ENCODE measurements around the gene ENPP5.

- TF ChIP-seq CTCF (IDR thresholded peaks at IDR 0.05; ENCODE audit: low read length) (no peak), EZH2 (IDR thresholded peaks at IDR 0.05; ENCODE audit: borderline replicate concordance, low read length) (no peak)
Measured at GRCh38 chr6:46218457-46218856, 47.7 kb upstream of the ENPP5 start.

Measured in OCI-LY1 (cell line).